Measurements from ENCODE around the gene CPD. TPM values are rescaled to one million over a fixed set of nuclear protein-coding genes. Genes with fewer than 3 reads are reported as not detected.
"Not testable (repeated sequence)": the region's sequence is repeated elsewhere in the genome, so short reads cannot be mapped to it uniquely, and the experiment has no call there.

Gene CPD
- total RNA-seq, 2 donors from 2014 or later = 56.5 to 89.5 TPM

GRCh38 chr17:30414486-30414885, 35.8 kb downstream of the CPD start:
- H3K27ac ChIP-seq = no peak overlapping the region
- intact Hi-C loops (cut with DNase I) = no loop called here
- TF ChIP-seq CTCF (IDR thresholded peaks at IDR 0.05) = no peak
- DNase-seq = no peak
- no peaks in the 10 kb centered on the region for H3K27me3 ChIP-seq
- no peaks in the 10 kb centered on the region for H3K9me3 ChIP-seq
- no peaks in the 10 kb centered on the region for H3K36me3 ChIP-seq
- no peak overlapping the region for H3K4me3 ChIP-seq
- H3K4me1 ChIP-seq = no peaks in the 10 kb centered on the region
- H3K9ac ChIP-seq (ENCODE audit: low read depth in 2 of 2, low read length in 2 of 2) = no peak overlapping the region

- intact Hi-C loops (cut with DNase I) = no loop called here
- no peak for TF ChIP-seq CTCF (IDR thresholded peaks at IDR 0.05)
- Histone ChIP-seq H3K4me3 (no peak overlapping the region), H3K9ac (ENCODE audit: low read depth in 2 of 2, low read length in 2 of 2) (no peak overlapping the region), H3K36me3 (no peaks in the 10 kb centered on the region), H3K9me3 (no peaks in the 10 kb centered on the region), H3K4me1 (no peaks in the 10 kb centered on the region), H3K27me3 (no peaks in the 10 kb centered on the region), H3K27ac (no peak overlapping the region)
- DNase-seq = no peak
Measured at GRCh38 chr17:30415491-30415890, 36.8 kb downstream of the CPD start.

- H3K4me1 ChIP-seq; H3K27me3 ChIP-seq; H3K9ac ChIP-seq (ENCODE audit: low read depth in 2 of 2, low read length in 2 of 2); H3K9me3 ChIP-seq; H3K27ac ChIP-seq; H3K4me3 ChIP-seq; DNase-seq; H3K36me3 ChIP-seq; intact Hi-C loops (cut with DNase I): not testable (repeated sequence)
Measured at GRCh38 chr17:30418070-30418469, 39.3 kb downstream of the CPD start.

GRCh38 chr17:30421592-30421991, 42.9 kb downstream of the CPD start:
- no peaks in the 10 kb centered on the region for H3K9me3 ChIP-seq
- H3K27ac ChIP-seq = no peak overlapping the region
- no peak for TF ChIP-seq CTCF (IDR thresholded peaks at IDR 0.05)
- intact Hi-C loops (cut with DNase I) = no loop called here
- no peaks in the 10 kb centered on the region for H3K4me1 ChIP-seq
- H3K36me3 ChIP-seq = peaks cover 4% of the 10 kb centered on the region
- no peak for DNase-seq
- H3K9ac ChIP-seq (ENCODE audit: low read depth in 2 of 2, low read length in 2 of 2) = no peak overlapping the region
- no peak overlapping the region for H3K4me3 ChIP-seq
- no peaks in the 10 kb centered on the region for H3K27me3 ChIP-seq

- intact Hi-C loops (cut with DNase I) = no loop called here
- H3K9me3 ChIP-seq = no peaks in the 10 kb centered on the region
- H3K36me3 ChIP-seq = peaks cover 4% of the 10 kb centered on the region
- H3K4me1 ChIP-seq = no peaks in the 10 kb centered on the region
- no peak for TF ChIP-seq CTCF (IDR thresholded peaks at IDR 0.05)
- no peak overlapping the region for H3K27ac ChIP-seq
- H3K27me3 ChIP-seq = no peaks in the 10 kb centered on the region
- DNase-seq = no peak
- H3K4me3 ChIP-seq = no peak overlapping the region
- no peak overlapping the region for H3K9ac ChIP-seq (ENCODE audit: low read depth in 2 of 2, low read length in 2 of 2)
Measured at GRCh38 chr17:30422171-30422570, 43.4 kb downstream of the CPD start.

- H3K4me3 ChIP-seq = no peak overlapping the region
- no peaks in the 10 kb centered on the region for H3K27me3 ChIP-seq
- DNase-seq = no peak
- no peaks in the 10 kb centered on the region for H3K4me1 ChIP-seq
- no peak for TF ChIP-seq CTCF (IDR thresholded peaks at IDR 0.05)
- peaks cover 4% of the 10 kb centered on the region for H3K36me3 ChIP-seq
- H3K9ac ChIP-seq (ENCODE audit: low read depth in 2 of 2, low read length in 2 of 2) = no peak overlapping the region
- intact Hi-C loops (cut with DNase I) = no loop called here
- no peaks in the 10 kb centered on the region for H3K9me3 ChIP-seq
- no peak overlapping the region for H3K27ac ChIP-seq
Measured at GRCh38 chr17:30424471-30424870, 45.7 kb downstream of the CPD start.
